ENCODE data around the gene CABYR. TPM values are rescaled to one million over a fixed set of nuclear protein-coding genes. Genes with fewer than 3 reads are reported as not detected.
"Not testable (repeated sequence)": the region's sequence is repeated elsewhere in the genome, so short reads cannot be mapped to it uniquely, and the experiment has no call there.

The CABYR gene
- total RNA-seq, 4 donors from 2014 or later: 1.7 to 6.7 (median 3.3) TPM

DNA sequence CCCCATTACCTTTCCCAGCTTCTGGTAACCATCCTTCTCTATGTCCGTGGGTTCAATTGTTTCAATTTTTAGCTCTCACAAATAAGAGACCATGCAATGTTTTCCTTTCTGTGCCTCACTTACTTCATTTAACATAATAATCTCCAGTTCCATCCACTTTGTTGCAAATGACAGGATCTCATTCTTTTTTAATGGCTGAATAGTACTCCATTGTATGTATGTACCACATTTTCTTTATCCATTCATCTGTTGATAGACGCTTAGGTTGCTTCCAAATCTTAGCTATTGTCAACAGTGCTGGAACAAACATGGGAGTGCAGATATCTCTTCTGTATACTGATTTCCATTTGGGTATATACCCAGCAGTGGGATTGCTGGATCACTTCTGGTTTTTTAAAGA, 1.8 kb downstream of the CABYR start:
- WGBS, 2 donors (ENCODE audit: low coverage in 1 of 2): 94 to 100% methylated on average over 2 of the region's 2 CpGs

GRCh38 chr18:24142376-24142775, 3.5 kb downstream of the CABYR start:
- Histone ChIP-seq H3K36me3 (no peaks in the 10 kb centered on the region), H3K4me1 (peaks cover 0 to 18% (median 0%) of the 10 kb centered on the region in 3 donors), H3K4me3 (no peak overlapping the region), H3K9me3 (no peaks in the 10 kb centered on the region), H3K27me3 (no peaks in the 10 kb centered on the region), H3K27ac (no peak overlapping the region)
- TF ChIP-seq POLR2A (IDR thresholded peaks at IDR 0.05) (no peak), POLR2AphosphoS5 (IDR thresholded peaks at IDR 0.05) (no peak), EP300 (IDR thresholded peaks at IDR 0.05) (no peak)
- TF ChIP-seq, protein P1, sequence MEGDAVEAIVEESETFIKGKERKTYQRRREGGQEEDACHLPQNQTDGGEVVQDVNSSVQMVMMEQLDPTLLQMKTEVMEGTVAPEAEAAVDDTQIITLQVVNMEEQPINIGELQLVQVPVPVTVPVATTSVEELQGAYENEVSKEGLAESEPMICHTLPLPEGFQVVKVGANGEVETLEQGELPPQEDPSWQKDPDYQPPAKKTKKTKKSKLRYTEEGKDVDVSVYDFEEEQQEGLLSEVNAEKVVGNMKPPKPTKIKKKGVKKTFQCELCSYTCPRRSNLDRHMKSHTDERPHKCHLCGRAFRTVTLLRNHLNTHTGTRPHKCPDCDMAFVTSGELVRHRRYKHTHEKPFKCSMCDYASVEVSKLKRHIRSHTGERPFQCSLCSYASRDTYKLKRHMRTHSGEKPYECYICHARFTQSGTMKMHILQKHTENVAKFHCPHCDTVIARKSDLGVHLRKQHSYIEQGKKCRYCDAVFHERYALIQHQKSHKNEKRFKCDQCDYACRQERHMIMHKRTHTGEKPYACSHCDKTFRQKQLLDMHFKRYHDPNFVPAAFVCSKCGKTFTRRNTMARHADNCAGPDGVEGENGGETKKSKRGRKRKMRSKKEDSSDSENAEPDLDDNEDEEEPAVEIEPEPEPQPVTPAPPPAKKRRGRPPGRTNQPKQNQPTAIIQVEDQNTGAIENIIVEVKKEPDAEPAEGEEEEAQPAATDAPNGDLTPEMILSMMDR (IDR thresholded peaks at IDR 0.05): no peak
- ATAC-seq: no peak

More for the DNA sequence above, 1.8 kb downstream of the CABYR start:
- Histone ChIP-seq H3K4me1 (peaks cover 0 to 18% (median 0%) of the 10 kb centered on the region in 3 donors), H3K27ac (no peak overlapping the region), H3K9me3 (no peaks in the 10 kb centered on the region), H3K36me3 (no peaks in the 10 kb centered on the region), H3K27me3 (no peaks in the 10 kb centered on the region), H3K4me3 (no peak overlapping the region)
- no peak for ATAC-seq
- no peak for TF ChIP-seq POLR2AphosphoS5 (IDR thresholded peaks at IDR 0.05)
- TF ChIP-seq, protein P1 (IDR thresholded peaks at IDR 0.05): no peak
- no peak for TF ChIP-seq POLR2A (IDR thresholded peaks at IDR 0.05)
- no peak for TF ChIP-seq EP300 (IDR thresholded peaks at IDR 0.05)

GRCh38 chr18:24149591-24149990, 10.7 kb downstream of the CABYR start:
- H3K36me3 ChIP-seq: peaks cover 0 to 19% of the 10 kb centered on the region in 2 donors
- H3K4me1 ChIP-seq, ATAC-seq, H3K9me3 ChIP-seq, H3K27ac ChIP-seq, H3K27me3 ChIP-seq, H3K4me3 ChIP-seq: not testable (repeated sequence)
- 99% methylated on average over 12 of the region's 28 CpGs; no CpG with 5 or more reads in 1 of the 2 donors for WGBS, 2 donors (ENCODE audit: low coverage in 1 of 2)

DNA sequence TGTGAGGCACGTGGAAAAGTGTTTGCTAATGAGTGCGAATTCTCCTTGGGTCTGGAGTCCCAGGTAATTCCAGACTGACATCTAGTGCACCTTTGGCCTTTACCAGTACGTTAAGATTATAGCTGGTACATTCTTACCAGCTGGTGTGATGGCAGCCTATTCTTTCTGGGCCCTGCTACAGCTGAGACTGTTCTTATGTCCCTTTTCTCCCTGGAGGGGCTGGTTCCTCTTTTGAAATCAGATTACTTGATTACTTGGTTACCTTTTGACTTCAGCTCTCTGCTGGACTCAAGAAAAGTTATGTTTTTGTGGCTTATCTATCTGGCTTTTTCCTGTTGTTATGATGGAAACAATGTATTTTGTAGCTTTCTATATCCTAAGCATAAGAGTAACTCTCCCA, 14.5 kb downstream of the CABYR start:
- Histone ChIP-seq H3K9me3 (no peaks in the 10 kb centered on the region), H3K4me1 (no peaks in the 10 kb centered on the region), H3K27ac (no peak overlapping the region), H3K27me3 (no peaks in the 10 kb centered on the region), H3K4me3 (no peak overlapping the region), H3K36me3 (peaks cover 0 to 49% of the 10 kb centered on the region in 2 donors)
- no peak for ATAC-seq
- WGBS, 2 donors (ENCODE audit: low coverage in 1 of 2): 80 to 83% methylated on average over 1 to 3 of the region's 3 CpGs
- TF ChIP-seq POLR2A (IDR thresholded peaks at IDR 0.05) (no peak), POLR2AphosphoS5 (IDR thresholded peaks at IDR 0.05) (no peak), EP300 (IDR thresholded peaks at IDR 0.05) (no peak)
- TF ChIP-seq, protein P1 (IDR thresholded peaks at IDR 0.05): no peak

DNA sequence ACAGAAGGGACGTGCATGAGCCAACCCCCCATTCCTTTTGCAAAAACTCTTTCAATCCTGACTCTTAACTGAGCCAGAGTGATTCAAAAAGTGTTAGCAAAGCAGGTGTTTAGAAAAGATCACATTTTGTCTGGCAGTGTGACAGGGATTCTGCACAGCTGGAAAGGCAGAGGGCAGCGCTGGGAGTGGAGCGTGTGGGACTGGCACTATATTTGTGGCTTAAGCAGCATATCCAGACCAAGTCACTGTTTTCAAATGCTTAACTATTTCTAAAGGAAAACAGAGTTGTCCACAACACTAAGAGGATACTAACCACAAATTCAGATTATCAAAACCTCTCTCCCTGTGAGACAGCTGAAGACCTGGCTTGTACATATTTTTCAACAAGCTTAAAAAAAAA, 19.0 kb downstream of the CABYR start:
- Histone ChIP-seq H3K4me3 (no peak overlapping the region), H3K27me3 (no peaks in the 10 kb centered on the region), H3K9me3 (no peaks in the 10 kb centered on the region), H3K36me3 (peaks cover 0 to 84% of the 10 kb centered on the region in 2 donors), H3K27ac (no peak overlapping the region), H3K4me1 (no peaks in the 10 kb centered on the region)
- TF ChIP-seq EP300 (IDR thresholded peaks at IDR 0.05): no peak
- ATAC-seq: no peak
- WGBS, 2 donors (ENCODE audit: low coverage in 1 of 2): 80% methylated on average over 2 to 3 of the region's 3 CpGs

DNA sequence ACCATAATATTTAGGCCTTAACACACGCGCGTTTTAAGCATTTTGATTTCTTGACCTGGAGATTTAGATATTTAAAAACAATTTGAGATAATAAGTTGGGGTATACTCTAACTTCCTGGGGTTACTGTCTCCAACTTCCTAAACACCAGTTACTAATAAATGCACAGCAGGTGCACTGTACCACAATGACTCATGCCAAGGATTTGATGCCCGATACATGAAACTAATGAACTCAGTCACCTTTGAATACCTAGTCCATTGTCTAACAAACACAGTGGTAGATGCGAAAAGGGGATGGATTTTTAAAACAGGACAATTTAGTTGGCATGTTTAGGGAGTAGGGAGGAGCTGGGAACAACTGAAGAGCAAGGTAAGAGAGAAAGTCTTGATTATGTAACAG, 21.2 kb downstream of the CABYR start:
- H3K36me3 ChIP-seq: peaks cover 3 to 100% of the 10 kb centered on the region in 2 donors
- H3K4me1 ChIP-seq: no peaks in the 10 kb centered on the region
- WGBS, 2 donors (ENCODE audit: low coverage in 1 of 2): 91 to 95% methylated on average over 4 to 5 of the region's 5 CpGs
- no peak overlapping the region for H3K27ac ChIP-seq
- TF ChIP-seq, protein P1 (IDR thresholded peaks at IDR 0.05): no peak
- no peak for TF ChIP-seq POLR2AphosphoS5 (IDR thresholded peaks at IDR 0.05)
- no peaks in the 10 kb centered on the region for H3K27me3 ChIP-seq
- ATAC-seq: no peak
- no peak overlapping the region for H3K4me3 ChIP-seq
- H3K9me3 ChIP-seq: no peaks in the 10 kb centered on the region
